CD4-positive, alpha-beta T cell treated with Interleukin-10 for 1 hour (primary cell): ENCODE measurements around the gene CEP350.

Experiments
- DNase-seq: peaks from one replicate; pipeline ENCODE4 v3.0.0-alpha.2; 2020

CEP350 gene

DNA sequence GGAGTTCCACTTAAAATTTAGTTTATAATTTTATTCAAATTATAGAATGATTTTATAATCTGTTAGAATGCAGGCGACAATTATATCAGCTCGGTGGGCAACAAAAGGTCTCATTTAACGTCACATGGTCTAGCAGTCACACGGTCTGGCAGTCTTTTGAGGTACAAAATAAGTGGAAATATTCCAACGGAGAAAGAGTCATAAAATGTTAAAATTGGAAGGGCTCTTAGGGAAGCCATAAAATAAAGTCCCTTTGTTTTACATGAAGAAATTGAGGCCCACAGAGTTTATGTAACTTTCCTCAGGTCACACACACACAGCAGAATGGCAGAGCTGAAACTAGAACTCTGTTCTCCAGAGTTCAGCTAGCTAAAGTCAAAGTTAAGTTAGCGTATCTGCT is 115.7 kb downstream of the CEP350 start:
- no peak for DNase-seq

DNA sequence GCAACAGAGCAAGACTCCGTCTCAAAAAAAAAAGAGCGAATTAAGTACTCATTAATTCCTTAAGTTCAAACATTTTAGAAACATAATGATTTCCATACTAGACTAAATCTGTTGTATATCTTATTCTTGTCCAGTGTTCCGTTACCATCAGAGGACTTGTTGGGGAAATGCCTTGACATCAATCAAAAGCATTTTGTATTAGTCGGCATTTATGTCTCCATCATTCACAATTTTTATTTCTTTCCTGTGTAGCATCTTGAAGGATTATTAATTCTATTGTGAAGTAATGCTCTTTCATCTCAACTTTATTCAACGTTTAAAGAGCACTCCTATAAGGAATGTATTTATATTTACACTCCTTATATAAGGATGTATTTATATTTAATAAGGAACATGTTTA is 117.1 kb downstream of the CEP350 start:
- no peak for DNase-seq

DNA sequence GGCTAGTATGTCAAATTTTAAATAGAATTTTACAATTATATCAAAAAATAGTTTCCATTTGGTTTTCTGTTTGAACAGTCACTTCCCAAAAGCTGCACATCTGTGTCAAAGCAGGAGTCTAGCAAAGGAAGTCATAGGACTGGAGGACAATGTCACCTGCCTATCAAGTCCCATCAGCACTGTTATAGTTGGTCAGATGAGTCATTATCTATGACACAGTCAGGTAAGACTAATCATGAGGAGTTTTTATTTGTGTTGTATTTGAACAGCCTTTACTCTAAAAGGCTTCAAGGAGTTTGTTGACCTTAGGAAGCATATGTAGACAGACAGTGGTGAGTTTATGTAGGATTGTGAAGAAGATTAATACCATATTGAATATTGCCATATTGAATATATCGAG is 125.8 kb downstream of the CEP350 start:
- DNase-seq: no peak

DNA sequence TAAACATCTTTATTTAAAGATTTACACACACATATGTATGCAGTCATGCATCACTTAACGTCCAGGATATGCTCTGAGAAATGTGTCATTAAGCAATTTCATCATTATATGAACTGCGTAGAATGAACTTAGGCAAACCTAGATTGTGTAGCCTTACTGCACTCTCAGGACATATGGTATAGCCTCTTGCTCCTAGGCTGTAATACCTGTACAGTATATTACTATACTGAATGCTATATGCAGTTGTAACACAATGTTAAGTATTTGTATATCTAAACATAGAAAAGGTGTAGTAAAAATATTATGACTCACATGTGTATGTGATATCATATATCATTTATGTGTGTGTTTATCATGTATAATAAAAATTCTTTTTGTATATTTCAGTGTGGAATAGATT is 126.9 kb downstream of the CEP350 start:
- no peak for DNase-seq

DNA sequence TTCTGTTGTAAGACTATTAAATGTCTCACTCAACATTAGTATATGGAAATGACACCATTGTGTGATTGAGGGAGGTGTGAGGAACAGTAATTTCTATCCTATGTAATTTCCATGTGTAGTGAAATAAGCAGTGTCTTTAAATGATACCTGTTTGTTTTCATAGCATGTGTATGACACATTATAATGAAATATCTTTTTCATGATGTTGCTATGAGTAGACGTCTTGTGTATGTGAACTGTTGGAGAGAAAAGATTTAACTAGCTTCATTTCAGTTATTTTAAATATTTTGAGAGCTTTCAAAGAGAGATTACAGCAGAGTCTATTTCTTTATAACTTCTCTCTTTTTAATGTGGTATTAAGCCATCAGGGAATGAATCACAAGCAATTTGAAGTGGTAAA is 128.6 kb downstream of the CEP350 start:
- no peak for DNase-seq

DNA sequence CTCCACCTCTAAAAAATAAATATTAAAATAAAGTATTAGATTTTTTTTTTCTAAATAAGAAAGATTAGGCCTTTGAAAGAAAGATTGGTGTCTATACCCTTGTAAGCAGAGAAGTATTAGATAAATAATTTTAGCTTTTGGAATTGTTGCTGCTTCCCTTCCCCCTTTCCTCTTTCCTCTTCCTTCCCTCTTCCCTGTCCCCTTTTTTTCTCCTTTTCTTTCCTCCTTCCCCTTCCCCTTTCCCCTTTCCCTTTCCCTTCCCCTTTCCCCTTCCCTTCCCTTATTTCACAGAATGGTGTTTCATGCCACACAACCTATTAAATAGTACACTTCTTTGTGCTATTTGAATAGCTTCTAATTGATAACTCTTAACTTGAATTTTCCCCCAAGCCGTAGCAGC is 130.3 kb downstream of the CEP350 start:
- DNase-seq: no peak

DNA sequence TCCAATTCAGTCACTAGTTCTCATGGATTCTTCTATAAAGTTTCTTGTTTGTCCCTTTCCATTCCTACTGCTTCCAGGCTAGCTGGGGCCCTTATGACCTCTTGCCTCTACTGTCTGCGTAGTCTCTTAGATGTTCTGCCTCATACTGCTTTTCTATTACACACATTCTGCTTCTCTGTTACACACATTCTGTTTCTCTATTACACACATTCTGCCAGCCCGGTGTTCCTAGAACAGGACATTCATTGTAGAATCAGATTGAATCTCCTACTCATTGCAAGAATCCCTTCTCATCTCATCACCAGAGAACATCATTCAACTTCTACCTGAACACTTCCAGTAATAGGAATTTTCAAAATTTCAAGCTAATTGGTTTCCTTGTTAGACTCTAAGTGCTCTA is 130.7 kb downstream of the CEP350 start:
- DNase-seq: no peak

DNA sequence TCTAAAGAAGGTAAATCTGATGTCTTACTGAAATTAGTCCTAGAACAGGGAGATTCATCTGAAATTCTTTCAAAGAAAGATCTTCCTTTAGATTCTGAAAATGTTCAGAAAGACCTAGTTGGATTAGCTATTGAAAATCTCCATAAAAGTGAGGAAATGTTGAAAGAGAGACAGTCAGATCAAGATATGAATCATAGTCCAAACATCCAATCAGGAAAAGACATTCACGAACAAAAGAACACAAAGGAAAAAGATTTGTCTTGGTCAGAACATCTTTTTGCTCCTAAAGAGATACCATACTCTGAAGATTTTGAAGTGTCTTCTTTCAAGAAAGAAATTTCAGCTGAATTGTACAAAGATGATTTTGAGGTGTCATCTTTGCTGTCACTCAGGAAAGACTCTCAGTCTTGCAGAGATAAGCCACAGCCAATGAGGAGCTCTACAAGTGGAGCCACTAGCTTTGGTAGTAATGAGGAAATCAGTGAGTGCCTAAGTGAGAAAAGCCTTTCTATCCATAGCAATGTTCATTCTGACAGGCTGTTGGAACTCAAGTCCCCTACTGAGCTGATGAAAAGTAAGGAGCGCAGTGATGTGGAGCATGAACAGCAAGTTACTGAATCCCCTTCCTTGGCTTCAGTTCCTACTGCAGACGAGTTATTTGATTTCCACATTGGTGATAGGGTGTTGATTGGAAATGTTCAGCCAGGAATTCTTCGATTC is 138.5 kb downstream of the CEP350 start:
- DNase-seq: no peak

DNA sequence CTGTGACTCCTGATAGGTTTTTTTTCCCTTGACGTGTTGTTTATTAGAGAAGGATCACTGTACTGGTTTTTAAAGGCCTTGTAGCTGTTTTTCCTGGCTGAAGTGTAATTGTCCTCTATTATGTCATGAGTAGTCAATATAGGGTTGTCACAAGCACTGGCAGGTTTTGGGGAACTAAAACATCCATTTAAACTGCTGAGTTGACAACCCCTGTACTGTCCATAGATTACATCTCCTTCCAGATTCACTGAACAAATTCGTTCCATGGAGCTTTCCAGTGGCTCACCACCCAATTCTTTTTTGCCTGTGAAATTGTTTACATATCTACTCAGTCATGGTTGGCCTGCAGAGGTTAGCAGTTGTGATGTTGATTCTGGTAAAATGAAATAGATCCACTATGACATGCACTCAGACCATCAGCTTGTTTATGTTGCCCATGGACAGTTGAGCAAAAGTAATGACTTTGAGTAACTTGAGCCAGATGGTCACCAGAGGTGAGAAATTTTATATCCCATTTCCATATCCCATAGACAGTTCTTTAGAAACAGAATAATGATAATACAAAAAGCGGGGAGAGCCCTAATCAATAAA is 140.2 kb downstream of the CEP350 start:
- DNase-seq: no peak

DNA sequence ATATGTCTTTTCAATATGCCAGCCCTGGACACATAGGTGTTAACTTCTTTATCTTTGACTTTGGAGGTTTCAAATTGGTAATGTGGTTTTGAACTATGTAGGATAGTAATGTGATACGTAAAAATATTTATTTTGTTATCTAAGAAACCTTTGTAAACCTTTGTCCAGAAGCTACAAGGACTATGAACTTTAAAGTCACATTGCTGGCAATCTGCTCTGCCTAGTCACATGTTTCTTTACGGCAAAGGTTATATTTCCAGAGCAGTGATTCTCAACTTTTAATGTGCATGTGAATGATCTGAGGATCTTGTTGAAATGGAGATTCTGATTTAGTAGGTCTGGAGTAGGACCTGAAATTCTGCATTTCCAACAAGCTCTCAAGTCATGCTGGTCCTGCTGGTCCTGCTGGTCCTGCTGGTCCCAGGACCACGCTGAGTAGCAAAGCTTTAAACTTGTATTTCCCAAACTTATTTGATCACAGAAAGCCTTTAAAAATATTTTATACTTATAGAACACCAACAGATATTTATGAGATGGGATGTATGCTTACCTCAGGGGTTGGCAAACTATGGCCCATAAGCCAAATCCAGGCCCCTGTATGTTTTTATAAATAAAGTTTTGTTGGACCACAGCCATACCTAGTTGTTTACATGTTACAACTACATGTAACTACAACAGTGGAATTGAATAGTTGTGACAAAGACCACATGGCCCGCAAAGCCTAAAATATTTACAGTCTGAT is 142.1 kb downstream of the CEP350 start:
- no peak for DNase-seq

DNA sequence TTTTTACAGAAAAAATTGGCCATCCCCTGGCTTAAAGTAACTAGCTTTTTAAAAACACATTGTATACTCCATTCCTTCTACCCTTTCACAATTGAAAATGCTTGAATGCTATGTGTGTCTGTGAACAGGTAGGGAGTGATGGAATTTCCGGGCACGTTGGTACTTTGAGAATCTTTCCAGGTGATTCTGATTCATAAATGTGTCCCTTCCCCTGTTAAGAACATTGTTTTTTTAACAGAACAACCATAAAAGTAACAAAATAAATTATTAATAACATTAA is 142.7 kb downstream of the CEP350 start:
- DNase-seq: no peak

DNA sequence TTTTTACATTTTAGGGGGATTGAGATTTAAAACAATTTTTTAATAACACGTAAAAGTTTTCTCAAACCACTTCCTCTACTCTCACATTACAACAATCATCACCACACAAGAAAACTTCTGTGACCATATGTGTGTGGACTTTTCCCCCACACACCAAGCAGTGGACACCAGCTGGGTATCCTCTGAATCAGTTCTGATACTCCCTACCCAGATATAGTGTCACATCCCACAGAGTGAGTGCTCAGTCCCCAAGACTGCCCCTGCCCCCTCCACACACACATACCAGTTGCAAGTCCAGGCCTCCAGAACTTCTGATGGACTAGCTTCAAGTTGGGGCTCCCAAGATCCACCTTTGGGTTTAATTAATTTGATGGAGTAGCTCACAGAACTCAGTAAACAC is 146.8 kb downstream of the CEP350 start:
- no peak for DNase-seq

DNA sequence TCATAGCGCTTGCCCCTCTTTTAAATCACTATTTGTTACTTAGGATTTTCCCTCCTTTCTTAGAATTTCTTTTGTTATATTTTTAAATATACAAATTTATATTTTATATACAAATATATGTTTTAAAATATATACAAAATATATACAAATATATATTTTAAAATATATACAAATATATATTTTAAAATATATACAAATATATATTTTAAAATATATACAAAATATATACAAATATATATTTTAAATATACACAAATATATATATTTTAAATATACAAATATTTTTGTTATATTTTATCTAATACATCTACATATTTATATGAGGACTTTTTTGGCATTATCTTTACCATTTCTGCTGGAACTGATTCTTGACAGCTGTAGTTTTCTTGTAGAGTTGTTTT is 149.2 kb downstream of the CEP350 start:
- DNase-seq: no peak

DNA sequence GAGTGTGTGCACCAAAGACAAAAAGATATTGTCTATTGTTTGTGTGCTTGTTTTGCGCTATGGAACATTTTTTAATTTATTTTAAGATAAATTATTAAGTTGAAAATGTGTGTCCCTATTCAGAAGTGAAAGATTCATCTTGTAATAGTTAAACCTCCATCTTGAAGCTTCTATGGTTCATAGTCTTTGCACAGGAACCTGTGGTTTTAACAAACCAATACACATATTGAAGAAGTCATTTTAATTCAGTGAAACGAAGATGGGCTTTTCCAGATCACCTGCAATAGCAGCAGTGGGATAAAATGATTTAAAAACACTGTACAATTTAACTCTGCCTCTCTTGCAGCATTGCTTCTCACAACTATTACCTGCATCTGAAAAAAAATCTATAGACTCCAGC is 157.5 kb downstream of the CEP350 start:
- no peak for DNase-seq

DNA sequence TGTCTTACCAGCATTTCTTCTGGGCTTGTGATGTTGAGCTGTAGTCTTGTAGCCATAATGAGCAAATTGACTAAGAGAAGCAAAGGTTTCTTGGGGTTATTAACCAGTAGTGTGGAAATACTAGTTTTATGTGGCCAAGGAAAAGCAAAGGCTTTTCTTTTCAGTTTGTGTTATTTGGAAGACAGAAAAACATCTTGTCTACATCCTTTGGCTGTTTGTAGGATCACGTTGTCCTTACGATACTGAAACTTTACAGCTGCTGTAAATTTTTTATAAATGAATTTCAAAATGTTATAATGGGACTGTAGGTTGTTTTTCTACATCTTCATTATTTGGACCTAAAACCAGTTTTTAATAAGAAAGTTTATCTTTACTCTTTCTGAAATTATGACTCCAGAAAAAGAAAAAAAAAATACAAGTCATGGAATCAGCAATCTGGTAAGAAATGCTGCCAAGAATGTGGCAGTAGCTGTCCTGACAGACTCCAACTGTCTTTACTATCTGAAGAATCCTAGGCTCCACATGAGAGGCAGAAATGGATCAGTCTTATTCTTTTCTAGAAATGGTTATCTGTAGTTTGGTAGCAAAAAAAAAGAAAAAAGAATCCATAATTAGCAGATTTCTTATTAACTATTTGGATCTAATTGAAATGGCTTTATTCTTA is 158.5 kb downstream of the CEP350 start:
- DNase-seq: no peak

DNA sequence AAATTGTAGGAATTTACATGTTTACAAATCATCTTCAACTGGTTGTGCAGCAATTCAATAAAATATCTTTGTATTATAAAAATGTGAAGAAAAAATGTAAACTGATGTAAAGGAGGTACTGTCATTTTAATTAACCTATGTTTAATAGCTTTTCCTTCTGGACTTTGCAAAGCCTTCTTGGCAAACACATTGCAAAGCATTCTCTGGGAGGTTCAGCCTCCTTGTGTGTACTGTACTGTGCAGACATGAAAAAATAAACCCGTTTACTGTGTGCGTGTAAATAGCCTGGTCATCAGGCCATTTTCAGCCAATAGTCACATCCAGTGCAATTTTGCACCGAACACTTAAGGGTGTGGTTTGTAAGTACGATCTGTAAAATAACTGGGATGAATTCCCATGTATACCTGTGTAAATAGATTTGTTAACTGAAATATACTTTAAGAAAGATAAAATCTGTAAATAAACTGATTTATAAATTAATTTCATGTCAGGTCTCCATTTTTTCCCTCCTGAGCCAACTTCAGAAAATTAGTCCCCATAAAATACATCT is 159.9 kb downstream of the CEP350 start:
- DNase-seq: no peak

DNA sequence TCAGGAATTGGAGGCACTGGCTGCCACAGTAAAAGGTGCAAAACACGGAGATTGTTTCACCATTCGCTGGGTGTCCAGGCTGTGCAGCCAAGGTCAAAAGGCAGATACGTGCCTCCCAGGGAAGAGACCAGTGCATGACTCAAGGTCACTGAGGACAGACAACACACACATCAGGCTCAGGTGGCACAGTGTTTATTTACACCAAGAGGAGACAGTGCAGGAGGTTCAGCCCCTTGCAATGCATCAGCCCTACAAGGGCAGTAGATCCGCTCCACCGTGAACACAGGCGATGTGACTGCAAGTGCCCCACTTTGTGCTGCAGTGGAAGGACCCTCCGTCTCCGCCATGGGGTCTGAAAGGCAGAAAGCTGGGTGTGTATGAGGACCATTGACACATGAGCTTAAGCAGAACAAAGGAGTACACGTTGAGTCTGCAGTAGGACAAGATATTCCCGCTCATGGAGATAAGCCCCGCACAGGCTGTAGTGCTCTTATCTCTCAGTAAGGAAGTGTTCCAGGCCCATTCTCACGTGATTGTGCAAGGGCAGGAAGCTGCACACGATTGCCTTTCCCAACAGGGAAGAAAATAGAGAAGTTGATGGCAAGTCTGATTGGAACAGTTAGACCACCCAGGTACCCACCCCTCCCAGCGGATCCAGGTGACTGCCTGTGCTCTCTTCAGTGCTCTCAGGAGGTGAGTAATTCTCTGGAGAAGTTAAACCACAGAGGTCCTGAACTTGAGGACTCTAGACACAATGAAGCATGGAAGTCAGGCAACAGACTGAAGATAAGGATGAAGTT is 162.6 kb downstream of the CEP350 start:
- no peak for DNase-seq

DNA sequence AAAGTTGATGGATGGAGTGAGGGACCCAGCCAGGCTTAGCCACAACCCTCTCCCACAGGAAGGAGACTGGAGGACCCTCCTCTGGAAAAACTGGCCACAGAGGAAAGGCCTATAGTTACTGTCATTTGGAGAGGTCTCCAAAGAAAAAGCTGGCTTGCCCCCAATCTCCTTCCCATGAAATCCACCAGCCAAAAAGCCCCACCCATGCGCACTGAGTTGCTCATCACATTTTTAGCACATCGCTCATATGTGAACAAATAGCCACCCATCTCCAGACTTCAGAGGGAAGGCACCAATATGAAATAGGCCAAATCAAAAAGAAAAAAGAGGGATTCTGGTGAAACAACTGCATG is 163.1 kb downstream of the CEP350 start:
- no peak for DNase-seq

DNA sequence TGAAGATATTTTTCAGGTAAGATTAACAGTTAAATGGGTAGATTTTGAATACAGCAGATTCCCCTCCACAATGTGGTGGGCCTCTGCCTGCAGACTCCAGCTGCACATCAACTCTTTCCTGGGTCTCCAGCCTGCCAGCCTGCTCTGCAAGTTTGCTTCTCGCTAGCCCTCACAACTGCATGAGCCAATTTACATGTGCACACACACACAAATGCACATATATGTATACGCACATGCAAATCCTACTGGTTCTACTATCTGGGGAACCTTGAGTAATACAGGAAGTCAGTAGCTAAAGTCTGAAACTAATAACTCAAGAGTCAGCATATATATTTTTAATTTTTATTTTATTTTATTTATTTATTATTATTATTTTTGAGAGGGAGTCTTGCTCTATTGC is 165.2 kb downstream of the CEP350 start:
- no peak for DNase-seq

DNA sequence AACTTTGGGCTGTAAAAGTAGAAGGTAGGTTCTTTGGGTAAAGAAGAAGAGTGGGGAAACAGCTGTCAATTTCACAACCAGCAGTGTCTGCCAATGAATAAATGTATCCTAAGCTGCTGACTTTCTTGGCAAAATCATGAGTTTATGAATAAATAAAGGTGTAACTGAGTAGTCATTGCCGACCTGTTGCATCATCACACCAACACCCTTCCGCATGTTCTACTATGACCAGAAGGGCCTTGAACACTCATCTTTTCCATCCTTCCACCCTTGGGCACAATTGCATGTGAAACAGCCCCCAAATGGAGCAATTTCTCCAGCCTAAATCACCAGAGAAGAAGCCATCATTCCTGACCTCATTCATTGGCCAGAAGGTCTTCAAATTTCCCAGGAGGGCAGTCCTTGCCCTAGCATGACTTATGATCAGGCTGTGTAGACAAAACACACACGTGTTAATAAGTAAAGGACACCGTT is 168.9 kb downstream of the CEP350 start:
- no peak for DNase-seq

DNA sequence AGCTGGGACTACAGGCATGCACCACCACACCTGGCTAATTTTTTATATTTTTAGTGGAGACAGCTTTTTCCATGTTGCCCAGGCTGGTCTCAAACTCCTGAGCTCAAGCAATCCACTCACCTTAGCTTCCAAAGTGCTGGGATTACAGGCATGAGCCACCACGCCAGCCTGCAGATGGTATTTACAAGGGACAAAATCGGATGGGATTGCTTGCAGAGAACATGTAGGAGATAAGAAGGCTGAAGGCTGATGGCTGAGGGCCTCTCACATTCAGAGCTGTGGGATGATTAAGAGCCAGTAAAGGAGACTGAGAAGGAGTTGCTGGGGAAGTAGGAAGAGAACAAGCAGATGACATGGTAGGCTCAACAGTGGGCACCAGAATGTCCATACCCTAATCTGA is 176.0 kb downstream of the CEP350 start:
- no peak for DNase-seq

DNA sequence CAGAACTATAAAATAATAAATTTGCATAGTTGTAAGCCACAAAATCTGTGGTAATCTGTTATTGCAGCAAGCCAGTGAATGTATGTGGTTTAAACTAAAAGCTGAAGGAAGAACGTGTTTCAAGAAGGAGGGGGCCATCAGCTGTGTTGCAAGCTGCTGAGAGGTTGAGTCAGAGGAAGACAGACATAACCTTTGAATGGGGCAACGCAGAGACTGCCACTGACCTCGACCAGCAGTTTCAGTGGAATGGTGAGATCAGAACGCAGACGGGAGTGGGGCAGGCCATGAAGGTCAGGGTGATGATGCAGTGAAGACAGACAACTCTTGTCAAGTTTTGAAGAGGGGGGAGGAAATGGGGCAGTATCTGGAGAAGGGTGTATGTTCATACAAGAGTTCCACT is 176.9 kb downstream of the CEP350 start:
- DNase-seq: peak; percentile 9

DNA sequence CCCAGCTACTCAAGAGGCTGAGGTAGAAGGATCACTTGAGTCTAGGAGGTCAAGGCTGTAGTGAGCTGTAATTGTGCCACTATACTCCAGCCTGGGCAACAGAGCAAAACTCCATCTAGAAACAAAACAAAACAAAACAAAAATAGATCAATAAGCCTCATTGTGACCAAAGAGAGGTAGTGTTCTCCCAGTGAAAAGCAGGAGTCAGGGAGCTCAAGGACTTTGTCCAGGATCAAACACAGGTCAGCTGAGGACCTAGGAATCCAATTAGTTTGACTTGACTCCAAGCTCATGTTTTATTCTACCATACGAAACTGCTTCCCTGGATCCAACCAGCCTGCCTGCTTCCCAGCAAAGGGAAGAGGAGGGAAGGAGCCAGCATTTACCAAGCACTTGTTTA is 178.6 kb downstream of the CEP350 start:
- DNase-seq: no peak
